Measurements from ENCODE around the gene USP32.

- TF ChIP-seq CTCF (IDR thresholded peaks at IDR 0.05) (no peak), EZH2 (IDR thresholded peaks at IDR 0.05; ENCODE audit: borderline replicate concordance, insufficient read depth, low read depth, low read length, poor library complexity, severe bottlenecking) (no peak)
Observed at GRCh38 chr17:60352071-60352470, 39.9 kb downstream of the USP32 start.

All from B cell (primary cell).